SK-N-MC (cell line): ENCODE measurements around the gene ZNF750.

Source experiments
- EZH2 ChIP-seq: fragments of 200-600 bp; sonication (generic); IDR thresholded peaks from one replicate; pipeline ENCODE4 v1.6.1; 2017; ENCODE audit warnings: antibody characterized with exemption
- POLR2AphosphoS5 ChIP-seq: IDR thresholded peaks from 2 replicates; pipeline ENCODE4 v1.6.1; 2012; ENCODE audit warnings: mild to moderate bottlenecking, low read depth, low read length, borderline replicate concordance

GRCh38 chr17:82846061-82846691 lies 6.4 kb upstream of the ZNF750 start:
- TF ChIP-seq EZH2, result no peak
- no peak for TF ChIP-seq POLR2AphosphoS5
